ENCODE data around the gene SLAIN2.

The SLAIN2 gene

GRCh38 chr4:48403779-48404178 lies 62.5 kb downstream of the SLAIN2 start:
- H3K4me1 ChIP-seq (ENCODE audit: control insufficient read depth, insufficient read depth, low read length): no peaks in the 10 kb centered on the region; the same call in 1 of the 2 replicates
- H3K4me3 ChIP-seq (ENCODE audit: low read depth, low read length): no peak overlapping the region
- H3K27me3 ChIP-seq (ENCODE audit: control insufficient read depth, insufficient read depth, low read length): no peaks in the 10 kb centered on the region
- H3K27ac ChIP-seq (ENCODE audit: low read depth, low read length): no peak overlapping the region
- H3K36me3 ChIP-seq (ENCODE audit: control insufficient read depth, insufficient read depth, low read length): no peaks in the 10 kb centered on the region; the same call in 1 of the 2 replicates
- H3K9ac ChIP-seq (ENCODE audit: low read length): no peak overlapping the region
- no peaks in the 10 kb centered on the region for H3K9me3 ChIP-seq (ENCODE audit: control insufficient read depth, insufficient read depth, low read depth, low read length)

- Histone ChIP-seq H3K27ac (ENCODE audit: low read depth, low read length) (no peak overlapping the region), H3K36me3 (ENCODE audit: control insufficient read depth, insufficient read depth, low read length) (peaks cover 5% of the 10 kb centered on the region; the same call in 1 of the 2 replicates), H3K9me3 (ENCODE audit: control insufficient read depth, insufficient read depth, low read depth, low read length) (no peaks in the 10 kb centered on the region), H3K27me3 (ENCODE audit: control insufficient read depth, insufficient read depth, low read length) (no peaks in the 10 kb centered on the region), H3K4me3 (ENCODE audit: low read depth, low read length) (no peak overlapping the region), H3K4me1 (ENCODE audit: control insufficient read depth, insufficient read depth, low read length) (no peaks in the 10 kb centered on the region; the same call in 1 of the 2 replicates), H3K9ac (ENCODE audit: low read length) (no peak overlapping the region)
These were observed 64.6 kb downstream of the SLAIN2 start for GRCh38 chr4:48405924-48406323.

GRCh38 chr4:48409203-48409602 lies 67.9 kb downstream of the SLAIN2 start:
- Histone ChIP-seq H3K27ac (ENCODE audit: low read depth, low read length) (no peak overlapping the region), H3K4me3 (ENCODE audit: low read depth, low read length) (no peak overlapping the region), H3K27me3 (ENCODE audit: control insufficient read depth, insufficient read depth, low read length) (no peaks in the 10 kb centered on the region), H3K36me3 (ENCODE audit: control insufficient read depth, insufficient read depth, low read length) (0 out of 2 replicates have a peak, but pooled peaks cover 5% of the 10 kb centered on the region), H3K9me3 (ENCODE audit: control insufficient read depth, insufficient read depth, low read depth, low read length) (no peaks in the 10 kb centered on the region), H3K9ac (ENCODE audit: low read length) (no peak overlapping the region), H3K4me1 (ENCODE audit: control insufficient read depth, insufficient read depth, low read length) (no peaks in the 10 kb centered on the region)

- no peak overlapping the region for H3K9ac ChIP-seq (ENCODE audit: low read length)
- 0 out of 2 replicates have a peak, but pooled peaks cover 5% of the 10 kb centered on the region for H3K36me3 ChIP-seq (ENCODE audit: control insufficient read depth, insufficient read depth, low read length)
- H3K4me3 ChIP-seq (ENCODE audit: low read depth, low read length): no peak overlapping the region
- H3K9me3 ChIP-seq (ENCODE audit: control insufficient read depth, insufficient read depth, low read depth, low read length): no peaks in the 10 kb centered on the region
- H3K4me1 ChIP-seq (ENCODE audit: control insufficient read depth, insufficient read depth, low read length): no peaks in the 10 kb centered on the region
- H3K27me3 ChIP-seq (ENCODE audit: control insufficient read depth, insufficient read depth, low read length): no peaks in the 10 kb centered on the region
- H3K27ac ChIP-seq (ENCODE audit: low read depth, low read length): no peak overlapping the region
These were observed 69.5 kb downstream of the SLAIN2 start for GRCh38 chr4:48410812-48411211.

GRCh38 chr4:48420144-48420543 lies 78.8 kb downstream of the SLAIN2 start:
- Histone ChIP-seq H3K9ac (ENCODE audit: low read length) (no peak overlapping the region), H3K4me3 (ENCODE audit: low read depth, low read length) (no peak overlapping the region), H3K27ac (ENCODE audit: low read depth, low read length) (no peak overlapping the region), H3K4me1 (ENCODE audit: control insufficient read depth, insufficient read depth, low read length) (no peaks in the 10 kb centered on the region; the same call in 1 of the 2 replicates), H3K9me3 (ENCODE audit: control insufficient read depth, insufficient read depth, low read depth, low read length) (no peaks in the 10 kb centered on the region), H3K36me3 (ENCODE audit: control insufficient read depth, insufficient read depth, low read length) (peaks cover 26% of the 10 kb centered on the region), H3K27me3 (ENCODE audit: control insufficient read depth, insufficient read depth, low read length) (no peaks in the 10 kb centered on the region)

- Histone ChIP-seq H3K4me3 (ENCODE audit: low read depth, low read length) (no peak overlapping the region), H3K9ac (ENCODE audit: low read length) (no peak overlapping the region), H3K36me3 (ENCODE audit: control insufficient read depth, insufficient read depth, low read length) (peaks cover 26% of the 10 kb centered on the region), H3K4me1 (ENCODE audit: control insufficient read depth, insufficient read depth, low read length) (no peaks in the 10 kb centered on the region; the same call in 1 of the 2 replicates), H3K27me3 (ENCODE audit: control insufficient read depth, insufficient read depth, low read length) (no peaks in the 10 kb centered on the region), H3K27ac (ENCODE audit: low read depth, low read length) (no peak overlapping the region), H3K9me3 (ENCODE audit: control insufficient read depth, insufficient read depth, low read depth, low read length) (no peaks in the 10 kb centered on the region)
These were observed 79.8 kb downstream of the SLAIN2 start for GRCh38 chr4:48421101-48421500.

- Histone ChIP-seq H3K36me3 (ENCODE audit: control insufficient read depth, insufficient read depth, low read length) (no peaks in the 10 kb centered on the region), H3K27me3 (ENCODE audit: control insufficient read depth, insufficient read depth, low read length) (no peaks in the 10 kb centered on the region), H3K4me3 (ENCODE audit: low read depth, low read length) (no peak overlapping the region), H3K4me1 (ENCODE audit: control insufficient read depth, insufficient read depth, low read length) (no peaks in the 10 kb centered on the region), H3K9ac (ENCODE audit: low read length) (no peak overlapping the region), H3K27ac (ENCODE audit: low read depth, low read length) (no peak overlapping the region), H3K9me3 (ENCODE audit: control insufficient read depth, insufficient read depth, low read depth, low read length) (no peaks in the 10 kb centered on the region)
These were observed 87.6 kb downstream of the SLAIN2 start for GRCh38 chr4:48428926-48429325.

GRCh38 chr4:48429709-48430474 lies 88.6 kb downstream of the SLAIN2 start:
- H3K9ac ChIP-seq (ENCODE audit: low read length): no peak overlapping the region
- no peaks in the 10 kb centered on the region for H3K27me3 ChIP-seq (ENCODE audit: control insufficient read depth, insufficient read depth, low read length)
- H3K36me3 ChIP-seq (ENCODE audit: control insufficient read depth, insufficient read depth, low read length): no peaks in the 10 kb centered on the region
- no peak overlapping the region for H3K4me3 ChIP-seq (ENCODE audit: low read depth, low read length)
- no peak overlapping the region for H3K27ac ChIP-seq (ENCODE audit: low read depth, low read length)
- H3K4me1 ChIP-seq (ENCODE audit: control insufficient read depth, insufficient read depth, low read length): no peaks in the 10 kb centered on the region
- no peaks in the 10 kb centered on the region for H3K9me3 ChIP-seq (ENCODE audit: control insufficient read depth, insufficient read depth, low read depth, low read length)

- no peak overlapping the region for H3K27ac ChIP-seq (ENCODE audit: low read depth, low read length)
- H3K4me3 ChIP-seq (ENCODE audit: low read depth, low read length): no peak overlapping the region
These were observed 90.1 kb downstream of the SLAIN2 start for GRCh38 chr4:48431401-48431800.

GRCh38 chr4:48432017-48432416 lies 90.7 kb downstream of the SLAIN2 start:
- no peak overlapping the region for H3K4me3 ChIP-seq (ENCODE audit: low read depth, low read length)
- H3K27ac ChIP-seq (ENCODE audit: low read depth, low read length): no peak overlapping the region
- no peaks in the 10 kb centered on the region for H3K27me3 ChIP-seq (ENCODE audit: control insufficient read depth, insufficient read depth, low read length)
- no peaks in the 10 kb centered on the region for H3K4me1 ChIP-seq (ENCODE audit: control insufficient read depth, insufficient read depth, low read length)
- no peaks in the 10 kb centered on the region for H3K36me3 ChIP-seq (ENCODE audit: control insufficient read depth, insufficient read depth, low read length)
- no peaks in the 10 kb centered on the region for H3K9me3 ChIP-seq (ENCODE audit: control insufficient read depth, insufficient read depth, low read depth, low read length)
- no peak overlapping the region for H3K9ac ChIP-seq (ENCODE audit: low read length)

More at GRCh38 chr4:48431401-48431800, 90.1 kb downstream of the SLAIN2 start:
- Histone ChIP-seq H3K4me1 (ENCODE audit: control insufficient read depth, insufficient read depth, low read length) (no peaks in the 10 kb centered on the region), H3K9me3 (ENCODE audit: control insufficient read depth, insufficient read depth, low read depth, low read length) (no peaks in the 10 kb centered on the region), H3K27me3 (ENCODE audit: control insufficient read depth, insufficient read depth, low read length) (no peaks in the 10 kb centered on the region), H3K36me3 (ENCODE audit: control insufficient read depth, insufficient read depth, low read length) (no peaks in the 10 kb centered on the region), H3K9ac (ENCODE audit: low read length) (no peak overlapping the region)

GRCh38 chr4:48436318-48436717 lies 95.0 kb downstream of the SLAIN2 start:
- Histone ChIP-seq H3K9me3 (ENCODE audit: control insufficient read depth, insufficient read depth, low read depth, low read length) (no peaks in the 10 kb centered on the region), H3K9ac (ENCODE audit: low read length) (no peak overlapping the region), H3K27me3 (ENCODE audit: control insufficient read depth, insufficient read depth, low read length) (no peaks in the 10 kb centered on the region), H3K4me3 (ENCODE audit: low read depth, low read length) (no peak overlapping the region), H3K36me3 (ENCODE audit: control insufficient read depth, insufficient read depth, low read length) (no peaks in the 10 kb centered on the region), H3K4me1 (ENCODE audit: control insufficient read depth, insufficient read depth, low read length) (peaks cover 5% of the 10 kb centered on the region; the same call in 1 of the 2 replicates), H3K27ac (ENCODE audit: low read depth, low read length) (no peak overlapping the region)
